Measurements from ENCODE around the gene CEP70.

Gene CEP70

GRCh38 chr3:138445654-138446053, 148.4 kb downstream of the CEP70 start:
- no peak for DNase-seq

GRCh38 chr3:138445236-138445635, 148.8 kb downstream of the CEP70 start:
- DNase-seq = no peak

Measured in DMS 273 treated with DMSO at 0.1 percent for 48 hours (cell line).